GM18505 (cell line): ENCODE data around the gene INAVA.
"Not testable (repeated sequence)": the region's sequence is repeated elsewhere in the genome, so short reads cannot be mapped to it uniquely, and the experiment has no call there.

Source experiments
- ATAC-seq: cut with Tn5 transposase; IDR thresholded peaks from one replicate; pipeline ENCODE4 v1.9.1; 2021; ENCODE audit not compliant: unreplicated experiment
- POLR2A ChIP-seq: IDR thresholded peaks from 4 replicates; pipeline ENCODE4 v1.6.1; 2011; ENCODE audit warnings: borderline replicate concordance; ENCODE audit not compliant: insufficient read depth, insufficient read length; ENCODE audit errors: extremely low read depth

INAVA gene

GRCh38 chr1:200931776-200932175 is 37.1 kb downstream of the INAVA start:
- no peak for ATAC-seq
- TF ChIP-seq POLR2A, result no peak

GRCh38 chr1:200934676-200935245 is 40.1 kb downstream of the INAVA start:
- TF ChIP-seq POLR2A, result no peak
- ATAC-seq, result no peak

GRCh38 chr1:200935286-200935962 is 40.7 kb downstream of the INAVA start:
- ATAC-seq, result not testable (repeated sequence)

GRCh38 chr1:200938955-200939354 is 44.3 kb downstream of the INAVA start:
- no peak for ATAC-seq
- TF ChIP-seq POLR2A, result no peak

GRCh38 chr1:200945111-200945510 is 50.4 kb downstream of the INAVA start:
- TF ChIP-seq POLR2A, result no peak
- ATAC-seq, result no peak

- no peak for ATAC-seq
- no peak for TF ChIP-seq POLR2A
Measured at GRCh38 chr1:200947059-200947566, 52.4 kb downstream of the INAVA start.

- no peak for ATAC-seq
- no peak for TF ChIP-seq POLR2A
Measured at GRCh38 chr1:200949626-200950025, 54.9 kb downstream of the INAVA start.

GRCh38 chr1:200951016-200951415 is 56.3 kb downstream of the INAVA start:
- no peak for TF ChIP-seq POLR2A
- no peak for ATAC-seq

GRCh38 chr1:200954434-200954833 is 59.7 kb downstream of the INAVA start:
- no peak for TF ChIP-seq POLR2A
- no peak for ATAC-seq

- no peak for ATAC-seq
- no peak for TF ChIP-seq POLR2A
Measured at GRCh38 chr1:200958597-200958996, 63.9 kb downstream of the INAVA start.

GRCh38 chr1:200959411-200959921 is 64.8 kb downstream of the INAVA start:
- ATAC-seq, result no peak
- TF ChIP-seq POLR2A, result no peak

- no peak for TF ChIP-seq POLR2A
- no peak for ATAC-seq
Measured at GRCh38 chr1:200960236-200960947, 65.7 kb downstream of the INAVA start.

GRCh38 chr1:200960948-200961340 is 66.2 kb downstream of the INAVA start:
- no peak for TF ChIP-seq POLR2A
- ATAC-seq, result no peak

GRCh38 chr1:200962151-200962550 is 67.5 kb downstream of the INAVA start:
- not testable (repeated sequence) for ATAC-seq
